GM15510 (cell line): Measurements from ENCODE around the gene ADCY4.

Experiments used
- POLR2A ChIP-seq: IDR thresholded peaks from 3 replicates; pipeline ENCODE4 v1.6.1; 2011; ENCODE audit warnings: borderline replicate concordance; ENCODE audit not compliant: insufficient read length; ENCODE audit errors: extremely low read depth

Gene ADCY4

DNA sequence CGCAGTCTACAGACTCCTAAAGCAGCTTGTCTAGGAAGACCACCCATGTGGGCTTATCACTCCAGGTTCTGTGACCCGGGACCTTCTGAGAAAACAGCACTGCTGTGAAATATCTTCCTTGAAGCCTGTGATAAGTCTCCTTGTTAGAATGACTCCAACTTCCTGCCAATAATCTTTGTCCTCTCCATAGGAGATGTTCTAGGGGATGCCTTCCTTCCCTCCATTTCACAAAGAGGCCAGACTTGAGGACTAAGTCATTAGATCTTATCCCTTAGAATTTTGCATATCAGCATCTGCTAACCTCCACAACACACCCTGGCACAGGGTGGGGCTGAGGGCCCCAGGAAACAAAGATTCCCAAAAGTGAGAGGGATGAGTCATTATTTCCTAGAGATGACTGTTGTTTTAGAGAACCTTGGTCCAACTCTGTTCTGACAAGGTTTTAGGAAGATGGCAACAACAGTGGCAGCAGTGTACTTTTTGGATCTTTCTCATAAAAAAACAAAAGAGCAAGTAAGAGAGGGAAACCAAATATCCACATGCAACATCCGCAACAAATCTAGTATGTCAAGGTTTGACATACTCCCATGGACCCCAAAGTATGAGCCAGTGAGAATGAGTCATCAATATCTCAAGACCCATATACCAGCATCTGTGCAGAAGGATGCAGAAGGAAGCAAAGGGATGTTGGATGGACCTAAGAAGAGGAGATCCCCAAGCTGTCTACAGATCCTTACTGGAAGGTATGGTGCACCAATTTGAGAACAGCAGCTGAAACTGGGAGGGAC, 17.5 kb downstream of the ADCY4 start:
- no peak for TF ChIP-seq POLR2A

DNA sequence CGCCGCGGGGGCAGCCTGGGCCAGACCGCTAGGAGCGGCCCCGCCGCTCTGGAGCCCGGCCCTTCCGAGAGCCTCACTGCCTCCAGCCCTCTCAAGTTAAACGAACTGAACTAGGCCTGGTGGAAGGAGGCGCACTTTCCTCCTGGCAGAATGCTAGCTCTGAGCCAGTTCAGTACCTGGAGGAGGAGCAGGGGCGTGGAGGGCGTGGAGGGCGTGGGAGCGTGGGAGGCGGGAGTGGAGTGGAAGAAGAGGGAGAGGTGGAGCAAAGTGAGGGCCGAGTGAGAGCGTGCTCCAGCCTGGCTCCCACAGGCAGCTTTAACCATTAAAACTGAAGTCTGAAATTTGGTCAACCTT, 18.3 kb downstream of the ADCY4 start:
- no peak for TF ChIP-seq POLR2A

DNA sequence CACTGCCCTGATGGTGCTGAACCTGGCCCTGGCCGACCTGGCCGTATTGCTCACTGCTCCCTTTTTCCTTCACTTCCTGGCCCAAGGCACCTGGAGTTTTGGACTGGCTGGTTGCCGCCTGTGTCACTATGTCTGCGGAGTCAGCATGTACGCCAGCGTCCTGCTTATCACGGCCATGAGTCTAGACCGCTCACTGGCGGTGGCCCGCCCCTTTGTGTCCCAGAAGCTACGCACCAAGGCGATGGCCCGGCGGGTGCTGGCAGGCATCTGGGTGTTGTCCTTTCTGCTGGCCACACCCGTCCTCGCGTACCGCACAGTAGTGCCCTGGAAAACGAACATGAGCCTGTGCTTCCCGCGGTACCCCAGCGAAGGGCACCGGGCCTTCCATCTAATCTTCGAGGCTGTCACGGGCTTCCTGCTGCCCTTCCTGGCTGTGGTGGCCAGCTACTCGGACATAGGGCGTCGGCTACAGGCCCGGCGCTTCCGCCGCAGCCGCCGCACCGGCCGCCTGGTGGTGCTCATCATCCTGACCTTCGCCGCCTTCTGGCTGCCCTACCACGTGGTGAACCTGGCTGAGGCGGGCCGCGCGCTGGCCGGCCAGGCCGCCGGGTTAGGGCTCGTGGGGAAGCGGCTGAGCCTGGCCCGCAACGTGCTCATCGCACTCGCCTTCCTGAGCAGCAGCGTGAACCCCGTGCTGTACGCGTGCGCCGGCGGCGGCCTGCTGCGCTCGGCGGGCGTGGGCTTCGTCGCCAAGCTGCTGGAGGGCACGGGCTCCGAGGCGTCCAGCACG, 18.9 kb downstream of the ADCY4 start:
- TF ChIP-seq POLR2A: no peak

DNA sequence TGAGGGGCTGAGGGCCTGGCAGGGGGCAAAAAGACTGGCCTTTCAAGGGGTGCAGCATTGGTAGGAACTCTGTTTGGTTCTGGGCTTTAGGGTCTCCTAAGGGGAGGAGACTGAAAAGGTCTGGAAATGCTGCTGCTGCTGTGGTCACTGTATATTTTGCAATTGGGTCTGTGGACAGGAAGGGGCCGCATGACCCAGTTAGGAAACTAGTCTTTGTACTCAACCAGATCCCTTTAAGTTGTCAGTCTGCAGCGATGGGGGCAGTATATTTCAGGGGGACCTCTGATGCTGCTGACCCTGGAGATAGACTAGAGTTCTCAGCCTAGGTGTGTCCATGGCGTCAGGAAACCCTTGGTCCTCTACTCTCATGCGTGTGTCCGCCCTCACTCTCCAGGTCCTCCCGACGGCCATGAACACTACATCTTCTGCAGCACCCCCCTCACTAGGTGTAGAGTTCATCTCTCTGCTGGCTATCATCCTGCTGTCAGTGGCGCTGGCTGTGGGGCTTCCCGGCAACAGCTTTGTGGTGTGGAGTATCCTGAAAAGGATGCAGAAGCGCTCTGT, 19.5 kb downstream of the ADCY4 start:
- TF ChIP-seq POLR2A: no peak

DNA sequence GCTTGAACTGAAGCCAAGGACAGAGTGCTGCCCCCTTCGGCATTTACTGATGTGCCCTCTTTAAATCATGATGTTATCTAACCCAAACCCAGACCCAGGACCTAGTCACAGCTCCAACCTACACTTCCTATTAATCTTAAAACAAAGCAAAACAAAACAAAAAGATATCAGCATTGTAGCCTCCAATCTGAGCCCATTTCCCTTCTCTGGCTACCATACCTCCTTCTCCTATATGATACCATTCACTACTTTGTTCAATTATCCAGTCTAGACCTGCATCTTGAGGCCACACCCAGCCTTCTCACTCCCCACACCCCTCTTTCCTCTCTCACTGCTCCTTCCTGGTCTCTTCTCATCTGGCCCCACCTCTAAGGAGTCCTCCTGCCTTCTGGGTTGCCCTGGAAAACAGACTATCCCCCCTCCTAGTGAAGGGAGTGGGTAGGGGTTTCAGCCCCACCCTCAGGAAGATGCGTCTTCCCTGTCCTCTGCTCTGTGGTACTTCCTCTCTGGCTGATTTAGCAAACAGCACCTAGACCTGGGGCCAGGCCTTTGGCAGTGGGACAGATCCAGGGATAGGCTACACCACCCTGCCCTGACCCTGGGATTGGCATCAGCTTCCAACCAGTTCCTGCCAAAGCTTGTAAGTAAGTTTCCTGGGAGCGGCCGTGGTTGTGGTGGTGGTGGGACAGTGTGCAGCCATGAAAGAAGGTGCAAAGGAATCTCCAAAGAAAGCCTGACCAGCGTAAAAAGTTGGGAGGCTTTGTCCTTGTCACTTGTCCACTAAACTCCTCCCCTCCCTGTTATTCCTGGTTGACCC, 20.3 kb downstream of the ADCY4 start:
- no peak for TF ChIP-seq POLR2A

DNA sequence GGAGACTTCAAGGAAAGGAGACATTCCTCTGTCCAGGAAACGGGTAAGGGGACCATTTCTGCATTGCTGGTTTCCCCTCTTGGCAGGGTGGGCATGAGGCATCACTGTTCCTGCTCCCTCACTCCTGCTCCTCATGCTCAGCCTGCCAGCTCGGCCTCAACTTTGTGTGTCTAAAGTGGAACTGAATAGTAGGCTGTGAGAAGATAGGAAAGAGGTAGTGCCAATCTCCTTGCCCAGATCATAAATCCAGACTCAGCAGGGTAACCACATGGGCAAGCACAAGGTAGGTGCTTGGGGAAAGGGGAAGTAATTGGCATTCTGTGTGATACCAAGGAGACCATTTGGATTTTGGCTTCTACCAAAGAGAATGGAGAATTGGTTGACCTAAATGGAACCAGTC, 21.0 kb downstream of the ADCY4 start:
- no peak for TF ChIP-seq POLR2A

DNA sequence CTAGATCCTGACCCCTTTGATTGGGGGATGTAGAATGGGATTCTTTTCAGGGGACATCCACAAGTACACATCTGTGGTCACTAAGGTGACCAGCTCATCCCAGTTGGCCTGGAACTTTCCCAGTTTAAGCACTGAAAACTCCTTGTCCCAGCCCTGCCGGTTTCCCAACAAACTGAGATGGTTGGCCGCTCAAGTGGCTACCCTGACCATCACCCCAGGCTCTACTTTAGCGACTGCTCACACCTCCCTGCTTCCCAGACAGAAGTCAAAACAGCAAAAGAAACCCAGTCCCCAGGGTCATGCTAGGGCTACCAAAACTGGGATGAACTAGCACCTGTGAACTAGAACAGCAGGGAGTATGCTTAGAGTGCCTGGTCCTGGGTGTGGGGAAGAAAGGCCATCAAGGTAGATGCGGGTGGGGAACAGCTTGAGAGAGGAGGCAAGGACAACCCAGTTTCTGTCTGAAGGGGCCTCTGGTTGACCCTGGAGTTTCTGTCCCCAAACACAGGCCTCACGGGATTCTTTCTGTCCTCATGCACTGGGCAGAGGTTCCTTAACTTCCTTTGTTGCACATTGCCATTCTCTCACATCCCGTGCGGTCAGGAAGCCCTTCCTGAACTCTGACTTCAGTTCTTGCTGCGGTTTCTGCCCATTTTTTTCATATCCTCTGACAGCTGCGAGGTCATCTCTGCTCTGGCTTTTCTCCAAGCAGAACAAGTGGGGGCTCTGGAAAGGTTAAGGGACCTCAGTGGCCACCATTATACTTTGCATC, 21.9 kb downstream of the ADCY4 start:
- TF ChIP-seq POLR2A: no peak

DNA sequence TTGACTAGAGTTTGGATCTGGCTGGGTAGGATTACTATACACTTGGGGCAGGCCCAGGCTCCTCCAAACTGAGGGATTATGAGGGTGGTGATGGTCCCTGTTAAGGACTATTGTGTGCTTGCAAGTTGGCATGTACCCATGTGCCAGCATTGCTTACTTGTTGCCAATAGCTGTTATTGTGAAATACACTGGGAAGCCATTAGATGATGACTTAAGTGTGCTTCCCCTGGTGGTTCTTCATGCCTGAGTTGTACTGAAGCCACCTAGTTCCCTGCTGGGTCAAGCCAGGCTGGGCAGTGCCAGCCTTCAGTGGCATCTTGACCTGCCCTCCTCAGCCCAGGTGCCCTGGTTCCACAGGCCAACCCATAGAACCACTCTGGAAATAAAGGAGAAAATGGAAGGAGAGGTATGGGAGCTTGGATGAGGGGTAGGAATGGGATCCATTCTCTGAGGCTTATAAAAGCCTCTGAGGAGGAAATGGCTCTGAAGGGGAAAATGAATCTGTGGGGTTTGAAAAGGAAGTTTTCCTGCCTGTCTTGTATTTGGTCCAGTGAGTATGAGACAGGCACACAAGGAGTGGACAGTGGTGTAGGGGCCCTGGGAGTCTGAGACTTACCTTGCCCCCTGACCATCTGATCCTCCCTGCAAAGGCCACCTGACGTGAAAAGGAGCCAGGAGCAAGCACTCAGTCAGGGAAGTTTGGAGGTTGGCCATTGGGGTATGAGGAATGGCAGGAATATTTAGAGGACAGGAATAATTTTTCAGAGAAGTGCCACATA, 22.8 kb downstream of the ADCY4 start:
- no peak for TF ChIP-seq POLR2A

DNA sequence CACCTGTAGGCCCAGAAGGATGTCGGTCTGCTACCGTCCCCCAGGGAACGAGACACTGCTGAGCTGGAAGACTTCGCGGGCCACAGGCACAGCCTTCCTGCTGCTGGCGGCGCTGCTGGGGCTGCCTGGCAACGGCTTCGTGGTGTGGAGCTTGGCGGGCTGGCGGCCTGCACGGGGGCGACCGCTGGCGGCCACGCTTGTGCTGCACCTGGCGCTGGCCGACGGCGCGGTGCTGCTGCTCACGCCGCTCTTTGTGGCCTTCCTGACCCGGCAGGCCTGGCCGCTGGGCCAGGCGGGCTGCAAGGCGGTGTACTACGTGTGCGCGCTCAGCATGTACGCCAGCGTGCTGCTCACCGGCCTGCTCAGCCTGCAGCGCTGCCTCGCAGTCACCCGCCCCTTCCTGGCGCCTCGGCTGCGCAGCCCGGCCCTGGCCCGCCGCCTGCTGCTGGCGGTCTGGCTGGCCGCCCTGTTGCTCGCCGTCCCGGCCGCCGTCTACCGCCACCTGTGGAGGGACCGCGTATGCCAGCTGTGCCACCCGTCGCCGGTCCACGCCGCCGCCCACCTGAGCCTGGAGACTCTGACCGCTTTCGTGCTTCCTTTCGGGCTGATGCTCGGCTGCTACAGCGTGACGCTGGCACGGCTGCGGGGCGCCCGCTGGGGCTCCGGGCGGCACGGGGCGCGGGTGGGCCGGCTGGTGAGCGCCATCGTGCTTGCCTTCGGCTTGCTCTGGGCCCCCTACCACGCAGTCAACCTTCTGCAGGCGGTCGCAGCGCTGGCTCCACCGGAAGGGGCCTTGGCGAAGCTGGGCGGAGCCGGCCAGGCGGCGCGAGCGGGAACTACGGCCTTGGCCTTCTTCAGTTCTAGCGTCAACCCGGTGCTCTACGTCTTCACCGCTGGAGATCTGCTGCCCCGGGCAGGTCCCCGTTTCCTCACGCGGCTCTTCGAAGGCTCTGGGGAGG, 23.9 kb downstream of the ADCY4 start, which contains the start of gene LTB4R:
LTB4R (plus strand) TSS at position 857 of the 959 bp plus-strand sequence. CDS start 4,150 bp downstream, outside the sequence.
- peak; percentile 43 for TF ChIP-seq POLR2A

DNA sequence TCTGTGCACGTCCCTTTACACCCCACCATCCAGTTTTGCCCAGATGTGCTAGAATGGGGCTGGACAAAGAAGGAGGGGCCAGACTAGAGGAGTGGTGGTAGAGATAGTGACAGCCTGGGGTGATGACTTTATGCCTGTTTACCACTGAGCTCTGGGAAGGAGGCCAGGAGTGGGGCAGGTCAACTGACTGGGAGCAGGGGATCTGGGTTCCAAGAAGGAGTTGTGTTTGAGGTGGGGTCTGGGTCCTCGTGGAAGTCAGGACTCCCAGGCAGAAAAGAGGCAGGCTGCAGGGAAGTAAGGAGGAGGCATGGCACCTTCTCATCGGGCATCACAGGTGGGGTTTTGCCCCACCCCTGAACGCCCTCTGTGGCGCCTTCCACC, 24.6 kb downstream of the ADCY4 start:
- no peak for TF ChIP-seq POLR2A

DNA sequence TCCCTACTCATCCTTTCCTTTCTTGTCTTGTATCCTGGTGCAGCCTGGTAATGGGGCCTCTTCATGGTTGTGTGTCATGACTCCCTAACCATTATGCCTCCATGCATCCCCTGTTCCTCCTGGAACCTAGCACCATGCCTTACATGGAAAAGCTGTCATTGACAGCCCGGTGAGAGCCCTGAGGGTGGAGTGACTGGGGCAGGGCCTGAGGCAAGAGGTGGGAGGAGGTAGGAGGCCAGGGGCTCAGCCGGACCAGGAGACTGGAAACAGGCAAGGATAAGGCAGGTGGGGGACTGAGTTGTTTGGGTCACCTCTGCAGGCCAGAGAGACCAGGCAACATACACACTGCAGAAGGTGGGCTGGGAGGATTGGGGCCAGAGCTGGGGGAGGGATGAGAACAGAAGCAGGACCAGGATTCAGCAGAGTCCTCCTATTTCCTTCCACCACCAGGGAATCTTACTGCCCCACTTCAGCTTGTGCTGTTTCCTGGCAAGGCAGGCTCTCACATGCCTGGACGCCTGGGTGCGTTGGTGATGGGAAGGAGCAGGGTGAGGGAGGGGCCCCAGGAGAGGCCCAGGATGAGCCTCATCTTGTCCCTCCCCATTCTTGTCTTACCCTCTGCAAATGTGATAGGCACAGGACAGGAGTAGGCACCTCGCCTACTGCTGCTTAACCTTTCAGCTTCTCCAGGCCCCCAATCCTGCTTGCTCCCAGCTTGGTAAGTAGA, 25.2 kb downstream of the ADCY4 start, which contains the start of gene LTB4R2:
LTB4R2 (plus strand) TSS at position 603 of the 727 bp plus-strand sequence. CDS start 525 bp downstream, outside the sequence.
- no peak for TF ChIP-seq POLR2A
